Heart left ventricle (tissue), 16 donors: ENCODE data around the gene ADPRS. TPM values are rescaled to one million over a fixed set of nuclear protein-coding genes. Genes with fewer than 3 reads are reported as not detected.

Experiments used
- ATAC-seq, 4 donors: fragments of 200-7000 bp; cut with Tn5 transposase; one replicate each; pipeline ENCODE4 v1.9.1; 2020 to 2022; ENCODE audit warnings: moderate library complexity in 4 of 4, mild to moderate bottlenecking in 3 of 4, moderate number of reproducible peaks in 1 of 4
- DNase-seq, 5 donors: peaks; one replicate each; pipeline ENCODE4 v3.0.0-alpha.2; 2020
- H3K27ac ChIP-seq, 12 donors: fragments of 200-600 bp; sonication (generic) in 4 of 12; one replicate each; pipeline versions ENCODE4 v1.5.0 to v1.8.0; 2016 to 2022; ENCODE audit warnings: mild to moderate bottlenecking in 2 of 12
- H3K27me3 ChIP-seq, 9 donors: fragments of 200-600 bp; sonication (generic) in 2 of 9; one replicate each; pipeline versions ENCODE4 v1.5.1 to v1.8.0; 2016 to 2022; ENCODE audit warnings: mild to moderate bottlenecking in 3 of 9
- H3K36me3 ChIP-seq, 9 donors: fragments of 200-600 bp; sonication (generic) in 2 of 9; one replicate each; pipeline versions ENCODE4 v1.5.0 to v1.8.0; 2018 to 2022; ENCODE audit warnings: mild to moderate bottlenecking in 2 of 9
- H3K4me1 ChIP-seq, 12 donors: fragments of 200-600 bp; sonication (generic) in 4 of 12; one replicate each; pipeline versions ENCODE4 v1.5.0 to v1.8.0; 2016 to 2022; ENCODE audit warnings: mild to moderate bottlenecking in 3 of 12
- H3K4me3 ChIP-seq, 12 donors: fragments of 200-600 bp; sonication (generic) in 4 of 12; one replicate each; pipeline versions ENCODE4 v1.5.0 to v1.8.0; 2017 to 2022; ENCODE audit warnings: mild to moderate bottlenecking in 9 of 12, moderate library complexity in 4 of 12
- H3K9me3 ChIP-seq, 12 donors: fragments of 200-600 bp; sonication (generic) in 4 of 12; one replicate each; pipeline versions ENCODE4 v1.5.0 to v1.8.0; 2016 to 2022; ENCODE audit warnings: mild to moderate bottlenecking in 1 of 12
- CTCF ChIP-seq, 12 donors: fragments of 200-600 bp; sonication (generic) in 4 of 12; IDR thresholded peaks; one replicate each; pipeline versions ENCODE4 v1.5.0 to v1.8.0; 2018 to 2022; ENCODE audit warnings: antibody characterized with exemption in 12 of 12, mild to moderate bottlenecking in 5 of 12
- POLR2A ChIP-seq, 2 donors: fragments of 450-650 bp; IDR thresholded peaks; one replicate each; pipeline ENCODE4 v1.6.1; 2017; ENCODE audit warnings: antibody characterized with exemption in 2 of 2, mild to moderate bottlenecking in 2 of 2, moderate library complexity in 2 of 2
- WGBS, 4 donors: extraction: QIAGEN DNeasy Blood & Tissue Kit in 2 of 4; methylation state at CpG; one replicate each; pipeline versions ENCODE4 v1.1.5 to v1.1.7; 2013 to 2018; 5-methylcytosine and 5-hydroxymethylcytosine counted together
- intact Hi-C, 10 donors: fragments of 100-400 bp; cut with DNase I; formaldehyde crosslinking; loops; one replicate each; pipeline versions ENCODE4 v1.11.1 to v1.14.2; 2022
- polyA plus RNA-seq, 2 donors: library from polyadenylated mRNA; stranded (reverse); fragments of 200-250 nt; gene quantifications; one replicate each; pipeline ENCODE4 v1.2.3, GENCODE V29; 2013
- total RNA-seq, 9 donors: library from RNA; depleted of rRNA in 2 of 9; stranded (reverse); fragments of >200 nt in 2 of 9; fragmentation: NEBNext Ultra II Directional in 3 of 9; extraction: Animal tissue kit (Norgen Biotek cat#: 25700) in 3 of 9; gene quantifications; one replicate each; pipeline versions ENCODE4 v1.1.0 to v1.2.4, GENCODE V29; 2016 to 2023
- donor health status: ischemic (EF 13 %, LVEDD 7.1; RV severe dilation, severe dysfunction).
- donor health status: healthy with polysubstance abuse.
- donor health status: DM: no; HTN: yes; CAD: no.
- donor health status: DM: no; HTN: no; CAD: no.
- donor health status: ischemic (EF 25% LVEDD 6.9; RV normal size, moderate dysfunction).
- donor health status: ischemic (EF 25% LVEDD 5.7; RV mildly dilated, moderate dysfunction).
- donor health status: healthy.
- donor health status: DM: yes; HTN: yes; CAD: no.
- donor health status: ischemic (EF 35%, LVEDD 5.7; RV mildly dilated, moderate dysfunction).
- donor health status: nonischemic (EF 11% LVEDD 7.7; RV severe dilation, severe dysfunction).
- donor health status: DM: yes; HTN: yes; CAD: no.
- donor health status: PGD.
- donor health status: ischemic (EF 29% LVEDD 5.4; RV normal size, mild dysfunction).
- donor health status: nonischemic (EF 23%, LVEDD 6.1; RV moderate dilation, normal function).

ADPRS gene
- total and polyA plus RNA-seq, 11 donors = 11.3 to 49.0 (median 18.2) TPM

GRCh38 chr1:36125129-36125991, 36.7 kb downstream of the ADPRS start, which contains the start of gene COL8A2:
Gene COL8A2, minus strand, starts transcription at chr1:36125222. Its CDS starts 24,980 bp downstream, at chr1:36100242.
- Histone ChIP-seq H3K27me3 (peaks cover 0 to 18% (median 0%) of the 10 kb centered on the region in 9 donors), H3K27ac (peak within 1 kb of the TSS in 1 of 12 donors; percentile 57), H3K4me3 (peak within 1 kb of the TSS in 11 of 12 donors; percentile 17 to 52 (median 44)), H3K9me3 (no peaks in the 10 kb centered on the region), H3K36me3 (no peaks in the 10 kb centered on the region), H3K4me1 (peaks cover 0 to 30% (median 0%) of the 10 kb centered on the region in 12 donors)
- intact Hi-C loops = no loop called here
- DNase-seq (peak in 3 of 5 donors; percentile 36 to 53 (median 41)), ATAC-seq (peak in 3 of 4 donors; percentile 54 to 75 (median 65))
- WGBS, 4 donors = 10 to 39% (median 16%) methylated on average over 23 to 77 of the region's 77 CpGs
- TF ChIP-seq CTCF (IDR thresholded peaks at IDR 0.05) = no peak
- no peak for TF ChIP-seq POLR2A (IDR thresholded peaks at IDR 0.05)

- Histone ChIP-seq H3K36me3 (no peaks in the 10 kb centered on the region), H3K27me3 (peaks cover 0 to 18% (median 0%) of the 10 kb centered on the region in 9 donors), H3K9me3 (no peaks in the 10 kb centered on the region), H3K4me1 (peaks cover 0 to 30% (median 0%) of the 10 kb centered on the region in 12 donors), H3K4me3 (no peak overlapping the region), H3K27ac (no peak overlapping the region)
- TF ChIP-seq CTCF (IDR thresholded peaks at IDR 0.05) (no peak), POLR2A (IDR thresholded peaks at IDR 0.05) (no peak)
- ATAC-seq = no peak
- no peak for DNase-seq
- intact Hi-C loops = no loop called here
- 79 to 88% (median 86%) methylated on average over 21 of the region's 21 CpGs for WGBS, 4 donors
Observed at GRCh38 chr1:36126005-36126716, 37.5 kb downstream of the ADPRS start.

DNA sequence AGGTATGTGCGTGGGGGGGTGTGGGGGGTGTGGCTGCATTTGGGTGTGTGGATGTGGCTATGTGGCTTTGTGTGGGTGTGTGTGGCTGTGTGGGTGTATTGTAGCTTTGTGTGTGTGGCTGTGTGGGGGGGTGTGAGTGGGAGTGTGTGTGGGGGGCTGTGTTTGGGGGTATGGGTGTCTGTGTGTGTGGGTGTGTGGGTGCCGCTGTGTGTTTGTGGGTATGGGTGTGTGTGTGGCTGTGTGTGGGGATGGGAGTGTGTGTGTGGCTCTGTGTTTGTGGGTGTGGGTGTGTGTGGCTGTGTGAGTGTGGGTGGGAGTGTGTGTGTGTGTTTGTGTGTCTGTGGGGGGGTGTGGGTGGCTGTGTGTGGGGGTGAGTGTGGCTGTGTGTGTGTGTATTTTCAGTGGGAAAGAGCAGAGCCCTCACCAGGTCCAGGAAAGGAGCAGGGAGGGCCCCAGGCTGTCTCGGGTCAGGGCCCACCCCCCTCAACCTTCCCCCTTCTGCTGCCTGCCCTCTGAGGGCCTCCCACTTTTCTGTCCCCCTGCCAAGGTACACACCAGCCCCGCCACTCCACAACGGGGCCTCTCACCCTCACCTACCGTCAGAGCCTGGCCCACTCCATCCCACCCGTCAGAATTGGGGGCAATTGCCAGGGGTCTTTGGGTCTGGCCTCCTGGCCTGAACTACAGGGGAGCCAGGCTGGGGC, 38.3 kb downstream of the ADPRS start:
- Histone ChIP-seq H3K36me3 (no peaks in the 10 kb centered on the region), H3K9me3 (no peaks in the 10 kb centered on the region), H3K27me3 (peaks cover 0 to 18% (median 0%) of the 10 kb centered on the region in 9 donors), H3K4me3 (no peak overlapping the region), H3K27ac (no peak overlapping the region), H3K4me1 (peaks cover 0 to 30% (median 0%) of the 10 kb centered on the region in 12 donors)
- WGBS, 4 donors = 57 to 65% (median 61%) methylated on average over 7 of the region's 7 CpGs
- ATAC-seq = no peak
- intact Hi-C loops = no loop called here
- TF ChIP-seq POLR2A (IDR thresholded peaks at IDR 0.05) = no peak
- no peak for TF ChIP-seq CTCF (IDR thresholded peaks at IDR 0.05)
- DNase-seq = no peak
